Cardiac muscle cell (in vitro differentiated cells and primary cell): ENCODE results near the gene MAPK8. TPM values are rescaled to one million over a fixed set of nuclear protein-coding genes. Genes with fewer than 3 reads are reported as not detected.

Source experiments
- DNase-seq, 2 donors: peaks; one replicate each; pipeline versions ENCODE4 v3.0.0 to v3.0.0-alpha.2; 2010 to 2017; ENCODE audit warnings: low read depth in 1 of 2, low spot score in 1 of 2
- H3K27ac ChIP-seq: fragments of 200-600 bp; sonication (generic); 2 replicates; pipeline ENCODE4 v1.5.1; 2016
- H3K27me3 ChIP-seq: fragments of 200-600 bp; sonication (generic); 2 replicates; pipeline ENCODE4 v1.6.0; 2016; ENCODE audit warnings: control low read depth
- H3K36me3 ChIP-seq: fragments of 200-600 bp; sonication (generic); 2 replicates; pipeline ENCODE4 v1.5.1; 2016; ENCODE audit warnings: control low read depth
- H3K4me1 ChIP-seq: fragments of 200-600 bp; sonication (generic); 2 replicates; pipeline ENCODE4 v1.8.1; 2017; ENCODE audit warnings: low read depth, mild to moderate bottlenecking, mixed run types
- H3K4me3 ChIP-seq: fragments of 200-600 bp; sonication (generic); 2 replicates; pipeline ENCODE4 v1.5.1; 2016; ENCODE audit warnings: mild to moderate bottlenecking
- H3K9me3 ChIP-seq: fragments of 200-600 bp; sonication (generic); 2 replicates; pipeline ENCODE4 v1.5.1; 2017; ENCODE audit warnings: low read depth, mild to moderate bottlenecking, control low read depth
- CTCF ChIP-seq: IDR thresholded peaks from 2 replicates; pipeline ENCODE4 v1.5.1; 2012; ENCODE audit warnings: low read depth, mild to moderate bottlenecking, low read length
- polyA plus RNA-seq: library from polyadenylated mRNA; unstranded; fragments of >200 nt; fragmentation: Nextera tagmentation; extraction: Ambion mirVana; gene quantifications from 2 replicates; pipeline ENCODE4 v1.2.1, GENCODE V29; 2016
- total RNA-seq: library from RNA; depleted of rRNA; stranded (reverse); fragments of >200 nt; gene quantifications from 2 replicates; pipeline ENCODE4 v1.2.3, GENCODE V29; 2016

MAPK8 gene
- total and polyA plus RNA-seq, 2 experiments from 2014 or later = 15.4 to 40.8 TPM

- H3K4me3 ChIP-seq = no peak overlapping the region
- no peak overlapping the region for H3K27ac ChIP-seq
Observed at GRCh38 chr10:48382982-48383381, 76.5 kb downstream of the MAPK8 start.

GRCh38 chr10:48383393-48383792 is 76.9 kb downstream of the MAPK8 start:
- H3K4me1 ChIP-seq = peaks cover 9% of the 10 kb centered on the region
- no peak for DNase-seq
- H3K27ac ChIP-seq = no peak overlapping the region
- H3K9me3 ChIP-seq = no peaks in the 10 kb centered on the region
- no peak overlapping the region for H3K4me3 ChIP-seq
- no peaks in the 10 kb centered on the region for H3K27me3 ChIP-seq
- H3K36me3 ChIP-seq = no peaks in the 10 kb centered on the region
- TF ChIP-seq CTCF = no peak

More at GRCh38 chr10:48382982-48383381, 76.5 kb downstream of the MAPK8 start:
- H3K27me3 ChIP-seq = no peaks in the 10 kb centered on the region
- DNase-seq = no peak
- no peaks in the 10 kb centered on the region for H3K36me3 ChIP-seq
- peaks cover 9% of the 10 kb centered on the region for H3K4me1 ChIP-seq
- H3K9me3 ChIP-seq = no peaks in the 10 kb centered on the region
- TF ChIP-seq CTCF = no peak

- Histone ChIP-seq H3K27ac (no peak overlapping the region), H3K36me3 (no peaks in the 10 kb centered on the region), H3K4me1 (peaks cover 17% of the 10 kb centered on the region), H3K4me3 (no peak overlapping the region), H3K27me3 (no peaks in the 10 kb centered on the region), H3K9me3 (no peaks in the 10 kb centered on the region)
- no peak for TF ChIP-seq CTCF
- DNase-seq = peak in 1 of 2 donors; percentile 37
Observed at GRCh38 chr10:48384699-48384982, 78.2 kb downstream of the MAPK8 start.

GRCh38 chr10:48389272-48389671 is 82.8 kb downstream of the MAPK8 start:
- no peak for TF ChIP-seq CTCF
- peak in 1 of 2 donors; percentile 26 for DNase-seq
- no peak overlapping the region for H3K27ac ChIP-seq
- no peaks in the 10 kb centered on the region for H3K27me3 ChIP-seq
- H3K36me3 ChIP-seq = no peaks in the 10 kb centered on the region
- H3K4me1 ChIP-seq = peaks cover 11% of the 10 kb centered on the region
- no peaks in the 10 kb centered on the region for H3K9me3 ChIP-seq
- H3K4me3 ChIP-seq = no peak overlapping the region

GRCh38 chr10:48389846-48390557 is 83.5 kb downstream of the MAPK8 start:
- Histone ChIP-seq H3K27ac (no peak overlapping the region), H3K27me3 (no peaks in the 10 kb centered on the region), H3K4me3 (no peak overlapping the region), H3K9me3 (no peaks in the 10 kb centered on the region), H3K4me1 (peaks cover 11% of the 10 kb centered on the region), H3K36me3 (no peaks in the 10 kb centered on the region)
- no peak for DNase-seq
- TF ChIP-seq CTCF = no peak
